ENCODE results near the gene KCNF1. TPM values are rescaled to one million over a fixed set of nuclear protein-coding genes. Genes with fewer than 3 reads are reported as not detected.

KCNF1 gene
- total RNA-seq, 1 donor, result not detected

DNA sequence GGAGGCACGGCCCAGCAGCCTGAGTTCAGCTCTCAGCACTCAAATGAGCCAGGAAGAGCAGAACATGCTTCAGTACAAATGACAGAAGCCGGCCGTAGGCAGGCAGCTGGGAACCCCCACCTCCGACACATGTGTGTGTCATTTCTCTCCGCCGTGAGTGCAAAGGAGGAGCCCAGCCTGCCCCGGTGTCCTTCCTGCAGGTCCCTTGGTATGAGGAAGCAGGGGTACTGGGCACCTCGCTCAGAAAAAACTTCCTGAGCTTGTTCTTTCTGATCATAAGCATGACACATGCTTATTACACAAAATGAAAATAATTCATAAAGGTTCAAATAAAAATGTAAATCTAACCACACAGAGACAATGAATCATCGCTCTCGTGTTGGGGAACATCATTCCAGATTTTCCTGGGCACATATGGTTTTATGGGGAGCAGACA lies 35.3 kb downstream of the KCNF1 start:
- H3K4me3 ChIP-seq (ENCODE audit: low read depth, low read length), result no peak overlapping the region
- TF ChIP-seq, protein P1, sequence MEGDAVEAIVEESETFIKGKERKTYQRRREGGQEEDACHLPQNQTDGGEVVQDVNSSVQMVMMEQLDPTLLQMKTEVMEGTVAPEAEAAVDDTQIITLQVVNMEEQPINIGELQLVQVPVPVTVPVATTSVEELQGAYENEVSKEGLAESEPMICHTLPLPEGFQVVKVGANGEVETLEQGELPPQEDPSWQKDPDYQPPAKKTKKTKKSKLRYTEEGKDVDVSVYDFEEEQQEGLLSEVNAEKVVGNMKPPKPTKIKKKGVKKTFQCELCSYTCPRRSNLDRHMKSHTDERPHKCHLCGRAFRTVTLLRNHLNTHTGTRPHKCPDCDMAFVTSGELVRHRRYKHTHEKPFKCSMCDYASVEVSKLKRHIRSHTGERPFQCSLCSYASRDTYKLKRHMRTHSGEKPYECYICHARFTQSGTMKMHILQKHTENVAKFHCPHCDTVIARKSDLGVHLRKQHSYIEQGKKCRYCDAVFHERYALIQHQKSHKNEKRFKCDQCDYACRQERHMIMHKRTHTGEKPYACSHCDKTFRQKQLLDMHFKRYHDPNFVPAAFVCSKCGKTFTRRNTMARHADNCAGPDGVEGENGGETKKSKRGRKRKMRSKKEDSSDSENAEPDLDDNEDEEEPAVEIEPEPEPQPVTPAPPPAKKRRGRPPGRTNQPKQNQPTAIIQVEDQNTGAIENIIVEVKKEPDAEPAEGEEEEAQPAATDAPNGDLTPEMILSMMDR (IDR thresholded peaks at IDR 0.05; ENCODE audit: insufficient read depth, low read depth, low read length), result no peak
- DNase-seq (ENCODE audit: low read depth), result peak; percentile 11

DNA sequence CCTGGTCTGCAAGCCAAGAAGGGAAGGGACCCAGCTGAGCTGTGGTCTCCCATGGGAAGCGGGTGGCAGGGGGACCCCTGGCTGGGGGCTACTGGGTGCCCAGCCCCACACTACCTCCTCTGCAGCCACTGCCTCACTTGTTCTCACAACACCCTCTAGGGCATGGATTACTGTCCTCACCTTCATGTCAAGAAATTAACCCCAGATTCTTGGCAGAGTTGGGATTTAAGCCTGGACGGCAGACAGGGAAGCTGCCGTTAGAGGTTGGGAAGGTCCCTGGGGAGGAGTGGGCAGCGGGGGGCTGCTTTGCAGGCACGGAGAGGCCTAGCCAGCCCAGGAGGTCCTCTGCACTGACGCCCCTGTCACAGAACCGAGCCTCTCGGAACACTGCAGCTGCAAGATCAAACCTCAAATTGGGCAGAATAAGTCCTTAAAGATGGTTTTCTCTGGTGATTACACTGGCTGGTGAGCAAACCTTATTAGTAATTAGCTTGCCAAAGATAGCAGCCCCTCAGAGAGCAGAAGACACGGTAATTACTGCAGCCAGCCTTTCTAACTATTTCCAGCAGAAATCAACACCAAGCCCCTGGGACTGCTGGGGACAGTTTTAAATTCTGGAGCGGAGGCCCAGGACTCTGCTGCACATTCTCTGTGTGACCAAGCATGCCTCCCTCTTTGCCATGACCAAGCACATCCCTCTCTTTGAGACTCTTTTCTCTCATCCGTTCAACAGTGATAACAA lies 35.9 kb downstream of the KCNF1 start:
- no peak for DNase-seq (ENCODE audit: low read depth)
- TF ChIP-seq, protein P1 (IDR thresholded peaks at IDR 0.05; ENCODE audit: insufficient read depth, low read depth, low read length), result no peak

DNA sequence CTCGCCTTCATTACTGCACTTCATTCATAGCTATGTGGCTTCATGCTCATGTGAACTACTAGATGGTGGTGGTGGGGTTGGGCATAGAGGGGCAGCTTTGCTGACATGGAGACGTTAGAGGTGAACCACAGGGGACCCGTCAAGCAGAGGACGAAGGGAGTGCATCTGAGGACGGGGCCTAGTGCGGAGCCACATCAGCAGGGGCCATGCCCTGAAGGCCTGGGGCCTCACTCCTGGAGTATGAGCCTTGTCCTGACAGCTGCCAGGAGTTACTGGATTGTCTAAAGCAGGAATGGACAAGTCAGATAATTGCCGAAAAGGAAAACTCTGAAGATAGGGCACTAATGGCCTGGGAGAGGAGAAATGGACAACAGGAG lies 36.4 kb downstream of the KCNF1 start:
- no peak overlapping the region for H3K4me3 ChIP-seq (ENCODE audit: low read depth, low read length)
- no peak for DNase-seq (ENCODE audit: low read depth)
- TF ChIP-seq, protein P1 (IDR thresholded peaks at IDR 0.05; ENCODE audit: insufficient read depth, low read depth, low read length), result no peak

More for the DNA sequence above, 35.9 kb downstream of the KCNF1 start:
- no peak overlapping the region for H3K4me3 ChIP-seq (ENCODE audit: low read depth, low read length)

DNA sequence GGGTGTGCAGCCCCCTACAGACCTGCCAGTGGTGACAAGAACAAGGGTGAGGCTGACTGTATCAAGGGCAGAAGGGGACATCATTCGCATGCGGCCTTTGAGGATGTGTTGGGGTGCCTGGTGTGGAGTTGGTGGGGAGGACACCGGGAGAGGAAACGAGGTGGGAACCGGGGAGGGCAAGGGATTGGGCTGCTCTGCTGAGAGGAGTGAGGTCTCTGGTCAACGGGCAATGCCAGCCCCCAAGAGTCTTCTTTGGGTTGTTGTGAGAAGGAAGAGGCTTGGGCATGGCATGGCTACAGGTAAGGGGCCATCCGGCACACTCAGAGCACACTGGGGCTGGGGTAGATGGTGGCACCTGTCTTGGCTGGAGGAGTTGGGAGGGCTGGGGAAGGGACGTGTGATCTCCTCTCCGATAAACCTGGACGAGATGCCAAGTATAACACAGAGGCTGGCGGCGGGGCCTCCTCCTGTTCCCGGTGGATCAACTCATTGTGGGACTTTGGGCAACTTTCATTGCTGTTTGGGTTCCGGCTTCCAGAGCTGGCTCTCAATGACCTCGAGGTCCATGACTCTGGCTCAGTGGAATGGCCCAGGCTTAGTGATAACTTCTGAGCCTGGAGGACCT lies 37.0 kb downstream of the KCNF1 start:
- TF ChIP-seq, protein P1 (IDR thresholded peaks at IDR 0.05; ENCODE audit: insufficient read depth, low read depth, low read length), result no peak
- no peak overlapping the region for H3K4me3 ChIP-seq (ENCODE audit: low read depth, low read length)
- no peak for DNase-seq (ENCODE audit: low read depth)

DNA sequence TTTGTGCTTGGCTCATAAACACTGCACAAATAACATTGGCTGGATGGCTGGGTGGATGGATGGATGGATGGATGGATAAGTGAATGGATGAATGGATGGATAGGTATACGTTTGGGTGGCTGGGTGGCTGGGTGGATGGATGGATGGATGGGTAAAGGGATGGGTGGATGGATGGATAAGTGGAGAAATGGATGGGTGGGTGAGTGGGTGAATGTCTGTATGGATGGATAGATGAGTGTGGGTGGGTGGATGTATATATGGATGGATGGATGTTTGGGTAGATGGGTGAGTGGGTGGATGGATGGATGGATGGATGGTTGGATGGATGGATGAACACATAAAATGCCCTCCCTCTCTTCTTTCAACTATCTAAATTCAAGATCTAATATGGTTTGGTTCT lies 38.1 kb downstream of the KCNF1 start:
- DNase-seq (ENCODE audit: low read depth), result no peak
- TF ChIP-seq, protein P1 (IDR thresholded peaks at IDR 0.05; ENCODE audit: insufficient read depth, low read depth, low read length), result no peak
- no peak overlapping the region for H3K4me3 ChIP-seq (ENCODE audit: low read depth, low read length)

DNA sequence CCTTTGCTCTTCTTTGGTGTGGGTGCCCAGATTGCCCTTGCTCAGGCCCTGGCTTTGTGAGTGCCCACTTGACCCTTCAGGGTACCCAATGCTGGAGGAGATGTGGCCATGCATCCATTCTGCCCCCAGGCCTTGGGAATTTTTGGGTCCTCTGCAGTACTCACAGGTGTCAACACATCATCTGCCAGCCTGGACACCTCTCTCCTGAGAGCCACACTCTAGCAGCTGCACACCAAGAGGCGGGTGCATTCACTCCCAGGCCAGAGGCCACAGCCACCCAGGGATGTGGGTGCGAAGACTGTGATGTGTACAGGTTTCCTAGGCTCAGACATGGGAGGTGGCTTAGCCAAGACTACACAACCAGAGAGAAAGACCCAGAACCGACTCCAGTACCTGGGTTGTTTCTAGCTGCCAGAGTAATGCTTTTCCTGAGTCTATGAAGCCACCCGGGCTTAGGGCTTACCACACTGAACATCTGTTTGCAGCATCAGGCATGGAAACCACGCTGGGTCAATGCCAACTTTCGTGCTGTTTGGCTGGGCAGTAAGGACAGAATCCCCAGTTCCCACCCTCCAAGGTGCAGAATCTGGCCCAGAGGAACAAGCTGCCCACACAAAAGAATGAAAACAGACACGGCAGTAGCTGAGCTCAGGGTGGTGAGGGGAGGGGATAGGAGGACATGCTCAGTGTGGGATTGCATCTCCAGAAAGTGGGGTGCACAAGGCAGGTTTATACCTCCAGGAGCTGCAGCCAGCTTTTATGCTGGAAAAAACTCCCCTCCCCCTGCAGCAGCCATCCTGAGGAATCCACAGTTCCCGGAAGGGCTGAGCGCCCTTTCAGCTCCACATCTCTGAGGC lies 40.1 kb downstream of the KCNF1 start:
- DNase-seq (ENCODE audit: low read depth), result no peak

More for the DNA sequence above, 40.1 kb downstream of the KCNF1 start:
- H3K4me3 ChIP-seq (ENCODE audit: low read depth, low read length), result no peak overlapping the region
- TF ChIP-seq, protein P1 (IDR thresholded peaks at IDR 0.05; ENCODE audit: insufficient read depth, low read depth, low read length), result no peak

Measured in fibroblast of villous mesenchyme (primary cell).